ENCODE data around the gene SEMA6D.

- TF ChIP-seq CTCF (IDR thresholded peaks at IDR 0.05) (no peak), POLR2A (IDR thresholded peaks at IDR 0.05) (no peak)
These were observed 93.9 kb downstream of the SEMA6D start for GRCh38 chr15:47811172-47811571.
